PC-3 (cell line): ENCODE data around the gene EFNA5. TPM values are rescaled to one million over a fixed set of nuclear protein-coding genes. Genes with fewer than 3 reads are reported as not detected.

ENCODE experiments used
- ATAC-seq: fragments of 200-7000 bp; cut with Tn5 transposase; 2 replicates; pipeline ENCODE4 v1.9.1; 2020; ENCODE audit warnings: mild to moderate bottlenecking, moderate library complexity
- BruUV-seq: library from RNA; stranded (reverse); fragments of 400-500 nt; replicated peaks from 2 replicates; lab custom pipeline; 2021; lab: Mats Ljungman, UMichigan
- CTCF ChIA-PET: fragments of 300-600 bp; sonication (Branson Sonifier 250); formaldehyde crosslinking; loops from one replicate; lab custom pipeline; 2022; ENCODE audit warnings: antibody characterized with exemption; lab: Charles Lee
- POLR2A ChIA-PET: fragments of 300-600 bp; sonication (Branson Sonifier 250); formaldehyde crosslinking; loops from one replicate; lab custom pipeline; 2022; ENCODE audit warnings: antibody characterized with exemption; ENCODE audit not compliant: unreplicated experiment; lab: Charles Lee
- DNase-seq: peaks from one replicate; pipeline ENCODE4 v3.0.0-alpha.2; 2015
- H2AFZ ChIP-seq: fragments of 300-600 bp; sonication (generic); 2 replicates; pipeline ENCODE4 v1.6.0; 2016; ENCODE audit warnings: antibody characterized with exemption, low read length
- H3F3A ChIP-seq: fragments of 300-600 bp; sonication (generic); one replicate; pipeline ENCODE4 v1.6.0; 2017; ENCODE audit warnings: antibody characterized with exemption, low read length, control low read depth, mild to moderate bottlenecking; ENCODE audit not compliant: unreplicated experiment
- H3K27ac ChIP-seq: fragments of 300-600 bp; sonication (generic); 2 replicates; pipeline ENCODE4 v1.5.1; 2016; ENCODE audit warnings: mild to moderate bottlenecking, low read length
- H3K27me3 ChIP-seq: fragments of 300-600 bp; sonication (generic); 2 replicates; pipeline ENCODE4 v1.6.1; 2016; ENCODE audit warnings: low read length, mixed read lengths
- H3K36me3 ChIP-seq: fragments of 300-600 bp; sonication (generic); 2 replicates; pipeline ENCODE4 v1.6.1; 2016; ENCODE audit warnings: low read depth, mixed run types, low read length, mixed read lengths
- H3K4me1 ChIP-seq: fragments of 300-600 bp; sonication (generic); 2 replicates; pipeline ENCODE4 v1.5.1; 2016; ENCODE audit warnings: low read length; ENCODE audit not compliant: insufficient read depth
- H3K4me2 ChIP-seq: fragments of 300-600 bp; sonication (generic); 2 replicates; pipeline ENCODE4 v1.6.0; 2016; ENCODE audit warnings: low read length
- H3K4me3 ChIP-seq: fragments of 300-600 bp; sonication (generic); 2 replicates; pipeline ENCODE4 v1.5.1; 2016; ENCODE audit warnings: mild to moderate bottlenecking, low read length, mixed read lengths
- H3K79me2 ChIP-seq: fragments of 300-600 bp; sonication (generic); 2 replicates; pipeline ENCODE4 v1.6.1; 2017; ENCODE audit warnings: low read length, mixed read lengths
- H3K9ac ChIP-seq: fragments of 300-600 bp; sonication (generic); 2 replicates; pipeline ENCODE4 v1.6.0; 2016; ENCODE audit warnings: mild to moderate bottlenecking, low read length
- H3K9me2 ChIP-seq: fragments of 300-600 bp; sonication (generic); replicated peaks from 2 replicates; pipeline ENCODE4 v1.6.1; 2016; ENCODE audit warnings: mixed run types, low read length, mixed read lengths
- H3K9me3 ChIP-seq: fragments of 300-600 bp; sonication (generic); 2 replicates; pipeline ENCODE4 v1.6.1; 2016; ENCODE audit warnings: low read length, mixed read lengths
- H4K20me1 ChIP-seq: fragments of 300-600 bp; sonication (generic); 2 replicates; pipeline ENCODE4 v1.6.1; 2016; ENCODE audit warnings: low read length, mixed read lengths
- CTCF ChIP-seq: fragments of 300-600 bp; sonication (generic); conservative IDR thresholded peaks from 2 replicates; pipeline ENCODE4 v1.5.1; 2017; ENCODE audit warnings: antibody characterized with exemption, low read depth, mild to moderate bottlenecking, low read length
- EZH2 ChIP-seq: fragments of 300-600 bp; sonication (generic); IDR thresholded peaks from one replicate; pipeline ENCODE4 v1.6.1; 2017; ENCODE audit warnings: antibody characterized with exemption, mild to moderate bottlenecking, low read length; ENCODE audit not compliant: unreplicated experiment
- EZH2phosphoT487 ChIP-seq: fragments of 300-600 bp; sonication (generic); IDR thresholded peaks from 2 replicates; pipeline ENCODE4 v1.6.1; 2018; ENCODE audit warnings: mild to moderate bottlenecking, antibody characterized with exemption, low read length, borderline replicate concordance
- intact Hi-C: fragments of 100-400 bp; cut with micrococcal nuclease; formaldehyde crosslinking; loops from 2 replicates; pipeline ENCODE4 v1.9.0; 2023
- total RNA-seq: library from RNA; depleted of rRNA; stranded (reverse); fragments of >200 nt; gene quantifications from 2 replicates; pipeline ENCODE4 v1.2.3, GENCODE V29; 2014

EFNA5 gene
- total RNA-seq, 1 experiment from 2014 or later, result 5.4 TPM

DNA sequence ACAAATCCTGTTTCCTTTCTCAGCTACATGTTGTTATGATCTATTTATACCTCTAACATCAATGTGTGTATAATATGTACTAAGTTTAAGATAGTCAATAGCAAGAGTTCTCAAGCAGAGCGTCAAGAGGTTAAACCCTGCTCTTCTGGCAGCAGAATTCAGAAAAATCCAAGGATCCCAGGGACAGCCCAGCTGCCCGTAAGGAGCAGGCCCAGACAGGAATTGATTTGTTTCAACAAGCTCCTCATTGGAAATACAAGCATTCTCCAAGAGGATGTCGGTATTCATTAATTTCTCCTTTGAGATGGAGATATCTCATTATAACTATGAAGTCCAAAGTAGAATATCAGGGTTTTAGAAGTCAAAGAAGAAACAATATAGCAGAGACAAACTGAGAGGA, 14.9 kb downstream of the EFNA5 start:
- Histone ChIP-seq H3K4me1 (no peaks in the 10 kb centered on the region), H3K79me2 (peaks cover 67% of the 10 kb centered on the region), H3K27ac (no peak overlapping the region), H4K20me1 (no peaks in the 10 kb centered on the region), H3K4me3 (no peak overlapping the region), H3K4me2 (no peak overlapping the region), H3K9ac (no peak overlapping the region), H3K36me3 (no peaks in the 10 kb centered on the region), H3K27me3 (no peaks in the 10 kb centered on the region), H3K9me2 (no peaks in the 10 kb centered on the region), H3K9me3 (no peaks in the 10 kb centered on the region), H2AFZ (no peak overlapping the region), H3F3A (no peaks in the 10 kb centered on the region)
- CTCF ChIA-PET, result no interaction called here
- POLR2A ChIA-PET, result no interaction called here
- TF ChIP-seq CTCF (no peak), EZH2 (no peak), EZH2phosphoT487 (no peak)
- BruUV-seq, result no TSS peak
- no peak for ATAC-seq
- no peak for DNase-seq
- intact Hi-C loops, result no loop called here

GRCh38 chr5:107654827-107655226, 15.9 kb downstream of the EFNA5 start:
- no peaks in the 10 kb centered on the region for H3K9me3 ChIP-seq
- no peaks in the 10 kb centered on the region for H3K9me2 ChIP-seq
- H3K4me3 ChIP-seq, result no peak overlapping the region
- H3K9ac ChIP-seq, result no peak overlapping the region
- intact Hi-C loops, result no loop called here
- H3K4me2 ChIP-seq, result no peak overlapping the region
- no peaks in the 10 kb centered on the region for H3K4me1 ChIP-seq
- H3K27ac ChIP-seq, result no peak overlapping the region
- H3K27me3 ChIP-seq, result no peaks in the 10 kb centered on the region
- no peak for DNase-seq
- TF ChIP-seq EZH2 (no peak), CTCF (no peak), EZH2phosphoT487 (no peak)
- no peaks in the 10 kb centered on the region for H4K20me1 ChIP-seq
- peaks cover 68% of the 10 kb centered on the region for H3K79me2 ChIP-seq
- ATAC-seq, result no peak
- ChIA-PET POLR2A (no interaction called here), CTCF (no interaction called here)
- H2AFZ ChIP-seq, result no peak overlapping the region
- no peaks in the 10 kb centered on the region for H3K36me3 ChIP-seq
- no peaks in the 10 kb centered on the region for H3F3A ChIP-seq
- BruUV-seq, result no TSS peak

- no peaks in the 10 kb centered on the region for H3K9me3 ChIP-seq
- no peak overlapping the region for H3K9ac ChIP-seq
- no peak overlapping the region for H3K27ac ChIP-seq
- BruUV-seq, result no TSS peak
- no peak overlapping the region for H3K4me3 ChIP-seq
- ChIA-PET CTCF (no interaction called here), POLR2A (no interaction called here)
- no peak overlapping the region for H3K4me2 ChIP-seq
- no peak for DNase-seq
- H3K79me2 ChIP-seq, result peaks cover 71% of the 10 kb centered on the region
- TF ChIP-seq EZH2 (no peak), EZH2phosphoT487 (no peak), CTCF (no peak)
- H3F3A ChIP-seq, result no peaks in the 10 kb centered on the region
- H3K4me1 ChIP-seq, result no peaks in the 10 kb centered on the region
- intact Hi-C loops, result no loop called here
- ATAC-seq, result no peak
- no peaks in the 10 kb centered on the region for H3K9me2 ChIP-seq
- no peak overlapping the region for H2AFZ ChIP-seq
- H3K36me3 ChIP-seq, result no peaks in the 10 kb centered on the region
- no peaks in the 10 kb centered on the region for H4K20me1 ChIP-seq
- H3K27me3 ChIP-seq, result no peaks in the 10 kb centered on the region
Observed at GRCh38 chr5:107653685-107654084, 17.1 kb downstream of the EFNA5 start.
